Colonic mucosa (tissue), 4 donors: ENCODE results near the gene LMNA. TPM values are rescaled to one million over a fixed set of nuclear protein-coding genes. Genes with fewer than 3 reads are reported as not detected.

ENCODE experiments used
- DNase-seq: peaks from one replicate; pipeline ENCODE4 v3.0.0-alpha.2; 2020
- H3K27ac ChIP-seq: fragments of 200-600 bp; one replicate; pipeline ENCODE4 v1.8.0; 2021
- H3K27me3 ChIP-seq: fragments of 200-600 bp; one replicate; pipeline ENCODE4 v1.8.0; 2021
- H3K36me3 ChIP-seq: fragments of 200-600 bp; one replicate; pipeline ENCODE4 v1.8.0; 2021
- H3K4me1 ChIP-seq: fragments of 200-600 bp; one replicate; pipeline ENCODE4 v1.8.0; 2021; ENCODE audit warnings: mild to moderate bottlenecking
- H3K4me3 ChIP-seq: fragments of 200-600 bp; one replicate; pipeline ENCODE4 v1.8.0; 2021
- H3K9ac ChIP-seq, 2 donors: one replicate each; pipeline ENCODE4 v1.7.0; 2013; ENCODE audit warnings: control low read depth in 2 of 2, low read depth in 2 of 2, low read length in 2 of 2
- H3K9me3 ChIP-seq: fragments of 200-600 bp; one replicate; pipeline ENCODE4 v1.8.0; 2021
- intact Hi-C: fragments of 100-400 bp; cut with DNase I; formaldehyde crosslinking; loops from one replicate; pipeline ENCODE4 v1.14.1; 2022
- total RNA-seq, 2 donors: library from RNA; stranded (reverse); fragmentation: NEBNext Ultra II Directional in 1 of 2; extraction: Animal tissue kit (Norgen Biotek cat#: 25700) in 1 of 2; gene quantifications; one replicate each; pipeline ENCODE4 v1.2.1, GENCODE V29; 2021
- TF ChIP-seq, protein P1 (sequence below): fragments of 200-600 bp; IDR thresholded peaks from one replicate; pipeline ENCODE4 v1.8.0; 2022; ENCODE audit warnings: antibody characterized with exemption, mild to moderate bottlenecking
- donor health status: healthy.
- donor health status: DM: no; HTN: no; CAD: no.
- donor health status: DM: no; HTN: no; CAD: no.

Gene LMNA
- total RNA-seq, 2 donors from 2014 or later = 414 to 610 TPM

DNA sequence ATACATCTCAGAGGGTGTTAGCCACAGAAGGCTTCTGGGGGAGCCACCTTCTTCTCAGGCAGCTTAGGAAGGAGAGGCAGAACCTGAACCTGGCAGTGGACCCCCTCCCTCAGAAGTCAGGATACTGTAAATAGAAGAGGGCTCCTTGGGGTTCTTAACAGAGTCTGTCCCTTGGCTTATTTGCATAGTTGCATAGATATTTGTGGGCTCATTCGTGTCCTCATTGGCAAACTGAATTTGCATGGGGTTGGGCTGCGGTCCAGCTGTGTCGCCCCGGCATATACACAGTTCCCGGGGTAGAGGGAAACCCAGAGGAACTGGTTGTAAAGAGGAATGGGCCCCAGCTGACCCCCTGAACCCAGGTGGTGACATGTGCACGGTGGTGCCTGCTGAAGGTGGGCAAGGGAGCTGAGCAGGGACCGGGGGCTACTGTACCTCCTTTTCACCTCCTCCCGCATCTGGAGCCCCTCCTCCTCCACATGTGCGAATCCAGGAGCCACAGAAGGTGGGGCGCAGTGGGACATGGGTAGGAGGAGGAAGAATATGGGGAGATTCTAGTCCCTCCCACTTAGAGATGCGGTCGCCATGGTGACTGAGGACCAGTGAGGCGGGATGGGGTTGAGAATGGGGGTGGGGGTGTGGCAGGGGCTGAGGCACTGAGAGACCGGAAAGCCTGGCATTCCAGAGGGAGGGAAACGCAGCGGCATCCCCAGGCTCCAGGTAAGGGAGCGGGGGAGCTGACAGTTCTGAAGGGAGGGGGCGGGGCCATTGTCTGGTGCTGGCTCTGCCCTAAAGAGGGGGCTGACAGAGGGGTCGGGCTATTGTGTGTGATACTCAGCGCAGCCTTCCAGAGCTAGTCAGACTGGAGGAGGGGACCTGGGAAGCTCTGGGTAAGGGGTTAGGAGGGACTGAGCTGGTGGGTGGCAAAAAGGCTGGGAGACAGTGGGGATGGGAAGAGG, 35.1 kb downstream of the LMNA start:
- Histone ChIP-seq H3K4me1 (peaks cover 4% of the 10 kb centered on the region), H3K27ac (no peak overlapping the region), H3K4me3 (no peak overlapping the region), H3K27me3 (no peaks in the 10 kb centered on the region), H3K9ac (no peak overlapping the region), H3K36me3 (no peaks in the 10 kb centered on the region), H3K9me3 (no peaks in the 10 kb centered on the region)
- intact Hi-C loops = no loop called here
- DNase-seq = no peak
- TF ChIP-seq, protein P1, sequence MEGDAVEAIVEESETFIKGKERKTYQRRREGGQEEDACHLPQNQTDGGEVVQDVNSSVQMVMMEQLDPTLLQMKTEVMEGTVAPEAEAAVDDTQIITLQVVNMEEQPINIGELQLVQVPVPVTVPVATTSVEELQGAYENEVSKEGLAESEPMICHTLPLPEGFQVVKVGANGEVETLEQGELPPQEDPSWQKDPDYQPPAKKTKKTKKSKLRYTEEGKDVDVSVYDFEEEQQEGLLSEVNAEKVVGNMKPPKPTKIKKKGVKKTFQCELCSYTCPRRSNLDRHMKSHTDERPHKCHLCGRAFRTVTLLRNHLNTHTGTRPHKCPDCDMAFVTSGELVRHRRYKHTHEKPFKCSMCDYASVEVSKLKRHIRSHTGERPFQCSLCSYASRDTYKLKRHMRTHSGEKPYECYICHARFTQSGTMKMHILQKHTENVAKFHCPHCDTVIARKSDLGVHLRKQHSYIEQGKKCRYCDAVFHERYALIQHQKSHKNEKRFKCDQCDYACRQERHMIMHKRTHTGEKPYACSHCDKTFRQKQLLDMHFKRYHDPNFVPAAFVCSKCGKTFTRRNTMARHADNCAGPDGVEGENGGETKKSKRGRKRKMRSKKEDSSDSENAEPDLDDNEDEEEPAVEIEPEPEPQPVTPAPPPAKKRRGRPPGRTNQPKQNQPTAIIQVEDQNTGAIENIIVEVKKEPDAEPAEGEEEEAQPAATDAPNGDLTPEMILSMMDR = no peak

GRCh38 chr1:156150333-156151011, 36.0 kb downstream of the LMNA start:
- no peak overlapping the region for H3K4me3 ChIP-seq
- no peaks in the 10 kb centered on the region for H3K36me3 ChIP-seq
- intact Hi-C loops = no loop called here
- peaks cover 4% of the 10 kb centered on the region for H3K4me1 ChIP-seq
- H3K27me3 ChIP-seq = no peaks in the 10 kb centered on the region
- H3K27ac ChIP-seq = no peak overlapping the region
- H3K9me3 ChIP-seq = no peaks in the 10 kb centered on the region
- no peak for DNase-seq
- TF ChIP-seq, protein P1 = no peak
- no peak overlapping the region for H3K9ac ChIP-seq

GRCh38 chr1:156151093-156151688, 36.7 kb downstream of the LMNA start:
- Histone ChIP-seq H3K9ac (no peak overlapping the region), H3K9me3 (no peaks in the 10 kb centered on the region), H3K27ac (no peak overlapping the region), H3K27me3 (no peaks in the 10 kb centered on the region), H3K4me3 (no peak overlapping the region), H3K36me3 (no peaks in the 10 kb centered on the region), H3K4me1 (peaks cover 3% of the 10 kb centered on the region)
- TF ChIP-seq, protein P1 = no peak
- intact Hi-C loops = no loop called here
- DNase-seq = no peak

GRCh38 chr1:156152628-156153027, 38.1 kb downstream of the LMNA start:
- H3K4me1 ChIP-seq = no peaks in the 10 kb centered on the region
- no peak overlapping the region for H3K27ac ChIP-seq
- H3K36me3 ChIP-seq = no peaks in the 10 kb centered on the region

GRCh38 chr1:156153362-156153761, 38.9 kb downstream of the LMNA start, which contains the start of gene SEMA4A:
Gene SEMA4A (plus strand): TSS chr1:156153585. CDS start chr1:156154579, 994 bp downstream.
- intact Hi-C loops = no loop called here
- TF ChIP-seq, protein P1 = no peak
- peak; percentile 63 for DNase-seq
- Histone ChIP-seq H3K9ac (peak within 1 kb of the TSS in 1 of 2 donors; percentile 20), H3K4me1 (no peaks in the 10 kb centered on the region), H3K4me3 (peak within 1 kb of the TSS; percentile 4), H3K27ac (no peak within 1 kb of the TSS), H3K9me3 (no peaks in the 10 kb centered on the region), H3K27me3 (no peaks in the 10 kb centered on the region), H3K36me3 (no peaks in the 10 kb centered on the region)

More at GRCh38 chr1:156152628-156153027, 38.1 kb downstream of the LMNA start:
- no peak for DNase-seq
- no peak overlapping the region for H3K4me3 ChIP-seq
- H3K9ac ChIP-seq = no peak overlapping the region
- no peaks in the 10 kb centered on the region for H3K27me3 ChIP-seq
- intact Hi-C loops = no loop called here
- TF ChIP-seq, protein P1 = no peak
- H3K9me3 ChIP-seq = no peaks in the 10 kb centered on the region
